PC-9 (cell line): Measurements from ENCODE around the gene TRIM9. TPM values are rescaled to one million over a fixed set of nuclear protein-coding genes. Genes with fewer than 3 reads are reported as not detected.

Experiments used
- BruUV-seq: library from RNA; stranded (reverse); fragments of 400-500 nt; replicated peaks from 2 replicates; lab custom pipeline; 2021; lab: Mats Ljungman, UMichigan
- CTCF ChIA-PET: fragments of 300-600 bp; sonication (Branson Sonifier 250); formaldehyde crosslinking; loops from one replicate; lab custom pipeline; 2022; ENCODE audit warnings: antibody characterized with exemption; lab: Charles Lee
- POLR2A ChIA-PET: fragments of 300-600 bp; sonication (Branson Sonifier 250); formaldehyde crosslinking; loops from one replicate; lab custom pipeline; 2022; ENCODE audit warnings: antibody characterized with exemption; ENCODE audit not compliant: unreplicated experiment; lab: Charles Lee
- DNase-seq, 2 experiments: peaks; one replicate each; pipeline versions ENCODE4 v3.0.0 to v3.0.0-alpha.2; 2015 to 2022; ENCODE audit warnings: mixed read lengths in 1 of 2
- H2AFZ ChIP-seq: fragments of 200-600 bp; sonication (generic); 2 replicates; pipeline ENCODE4 v1.8.1; 2017; ENCODE audit warnings: antibody characterized with exemption
- H3F3A ChIP-seq: fragments of 200-600 bp; sonication (generic); 2 replicates; pipeline ENCODE4 v1.8.1; 2017; ENCODE audit warnings: antibody characterized with exemption, mild to moderate bottlenecking, low read depth; ENCODE audit not compliant: insufficient read depth
- H3K27ac ChIP-seq: fragments of 200-600 bp; sonication (generic); 2 replicates; pipeline ENCODE4 v1.6.1; 2016; ENCODE audit warnings: mixed run types
- H3K27me3 ChIP-seq: fragments of 200-600 bp; sonication (generic); 2 replicates; pipeline ENCODE4 v1.6.1; 2016; ENCODE audit warnings: low read depth, mixed run types; ENCODE audit not compliant: insufficient read depth
- H3K36me3 ChIP-seq: fragments of 200-600 bp; sonication (generic); 2 replicates; pipeline ENCODE4 v1.6.1; 2016; ENCODE audit warnings: low read depth, mixed run types
- H3K4me1 ChIP-seq: fragments of 200-600 bp; sonication (generic); replicated peaks from 2 replicates; pipeline ENCODE4 v1.6.1; 2016; ENCODE audit warnings: mixed run types; ENCODE audit not compliant: insufficient read depth
- H3K4me2 ChIP-seq: fragments of 200-600 bp; sonication (generic); 2 replicates; pipeline ENCODE4 v1.6.1; 2017; ENCODE audit warnings: mixed run types
- H3K4me3 ChIP-seq: fragments of 200-600 bp; sonication (generic); 2 replicates; pipeline ENCODE4 v1.6.1; 2016; ENCODE audit warnings: mixed run types
- H3K79me2 ChIP-seq: fragments of 200-600 bp; sonication (generic); 2 replicates; pipeline ENCODE4 v1.6.1; 2017; ENCODE audit warnings: low read depth, mixed run types
- H3K9me2 ChIP-seq: fragments of 200-600 bp; sonication (generic); 2 replicates; pipeline ENCODE4 v1.8.1; 2017; ENCODE audit warnings: mild to moderate bottlenecking; ENCODE audit not compliant: insufficient read depth
- H3K9me3 ChIP-seq: fragments of 200-600 bp; sonication (generic); 2 replicates; pipeline ENCODE4 v1.8.1; 2016; ENCODE audit warnings: low read depth; ENCODE audit not compliant: insufficient read depth
- H4K20me1 ChIP-seq: fragments of 200-600 bp; sonication (generic); 2 replicates; pipeline ENCODE4 v1.8.1; 2017; ENCODE audit not compliant: insufficient read depth
- EZH2 ChIP-seq: fragments of 200-600 bp; sonication (generic); IDR thresholded peaks from 2 replicates; pipeline ENCODE4 v1.8.0; 2017; ENCODE audit warnings: antibody characterized with exemption, low read depth
- intact Hi-C: fragments of 100-400 bp; cut with micrococcal nuclease; formaldehyde crosslinking; loops from one replicate; pipeline ENCODE4 v1.10.0; 2022; ENCODE audit not compliant: unreplicated experiment
- total RNA-seq: library from RNA; stranded (reverse); gene quantifications from 2 replicates; pipeline ENCODE4 v1.2.3, GENCODE V29; 2021
- TF ChIP-seq, protein P1 (sequence below): fragments of 200-600 bp; sonication (generic); conservative IDR thresholded peaks from 2 replicates; pipeline ENCODE4 v1.6.1; 2017; ENCODE audit warnings: mixed run types, antibody characterized with exemption, mild to moderate bottlenecking, moderate library complexity

Gene TRIM9
- total RNA-seq, 1 experiment from 2014 or later: 2.1 TPM

DNA sequence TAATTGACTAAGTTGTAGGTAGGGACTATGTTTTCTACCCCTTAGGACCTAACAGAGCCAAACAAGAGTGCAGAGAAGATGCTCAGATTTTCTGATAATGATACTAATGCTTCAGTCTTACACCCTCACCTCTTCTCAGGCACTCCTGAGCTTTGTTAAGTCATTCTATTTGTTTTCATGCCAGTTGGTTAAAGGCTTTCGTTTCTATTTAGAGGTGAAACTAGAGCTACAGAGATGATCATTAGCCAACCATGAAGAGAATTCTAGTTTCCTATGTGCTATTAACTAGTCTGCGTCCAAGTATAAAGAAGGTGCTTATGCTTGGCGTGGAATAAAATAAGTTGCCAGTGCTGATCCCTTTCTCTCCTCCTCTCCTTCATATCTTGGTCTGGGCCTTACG lies 116.0 kb downstream of the TRIM9 start:
- H3K4me1 ChIP-seq: no peaks in the 10 kb centered on the region
- H3K36me3 ChIP-seq: no peaks in the 10 kb centered on the region
- no peaks in the 10 kb centered on the region for H3K27me3 ChIP-seq
- H4K20me1 ChIP-seq: no peaks in the 10 kb centered on the region
- TF ChIP-seq, protein P1, sequence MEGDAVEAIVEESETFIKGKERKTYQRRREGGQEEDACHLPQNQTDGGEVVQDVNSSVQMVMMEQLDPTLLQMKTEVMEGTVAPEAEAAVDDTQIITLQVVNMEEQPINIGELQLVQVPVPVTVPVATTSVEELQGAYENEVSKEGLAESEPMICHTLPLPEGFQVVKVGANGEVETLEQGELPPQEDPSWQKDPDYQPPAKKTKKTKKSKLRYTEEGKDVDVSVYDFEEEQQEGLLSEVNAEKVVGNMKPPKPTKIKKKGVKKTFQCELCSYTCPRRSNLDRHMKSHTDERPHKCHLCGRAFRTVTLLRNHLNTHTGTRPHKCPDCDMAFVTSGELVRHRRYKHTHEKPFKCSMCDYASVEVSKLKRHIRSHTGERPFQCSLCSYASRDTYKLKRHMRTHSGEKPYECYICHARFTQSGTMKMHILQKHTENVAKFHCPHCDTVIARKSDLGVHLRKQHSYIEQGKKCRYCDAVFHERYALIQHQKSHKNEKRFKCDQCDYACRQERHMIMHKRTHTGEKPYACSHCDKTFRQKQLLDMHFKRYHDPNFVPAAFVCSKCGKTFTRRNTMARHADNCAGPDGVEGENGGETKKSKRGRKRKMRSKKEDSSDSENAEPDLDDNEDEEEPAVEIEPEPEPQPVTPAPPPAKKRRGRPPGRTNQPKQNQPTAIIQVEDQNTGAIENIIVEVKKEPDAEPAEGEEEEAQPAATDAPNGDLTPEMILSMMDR: no peak
- no peak for TF ChIP-seq EZH2
- no peaks in the 10 kb centered on the region for H3K9me2 ChIP-seq
- no peak overlapping the region for H2AFZ ChIP-seq
- intact Hi-C loops: no loop called here
- no peaks in the 10 kb centered on the region for H3K9me3 ChIP-seq
- H3K27ac ChIP-seq: no peak overlapping the region
- H3K4me2 ChIP-seq: no peak overlapping the region
- no peaks in the 10 kb centered on the region for H3F3A ChIP-seq
- CTCF ChIA-PET: interaction anchor here (0.6 kb wide), 1 partner anchor 213 kb away, joined by 5 read pairs; no protein-coding TSS in a partner anchor
- H3K79me2 ChIP-seq: no peaks in the 10 kb centered on the region
- POLR2A ChIA-PET: no interaction called here
- H3K4me3 ChIP-seq: no peak overlapping the region
- DNase-seq: no peak
- no TSS peak for BruUV-seq

DNA sequence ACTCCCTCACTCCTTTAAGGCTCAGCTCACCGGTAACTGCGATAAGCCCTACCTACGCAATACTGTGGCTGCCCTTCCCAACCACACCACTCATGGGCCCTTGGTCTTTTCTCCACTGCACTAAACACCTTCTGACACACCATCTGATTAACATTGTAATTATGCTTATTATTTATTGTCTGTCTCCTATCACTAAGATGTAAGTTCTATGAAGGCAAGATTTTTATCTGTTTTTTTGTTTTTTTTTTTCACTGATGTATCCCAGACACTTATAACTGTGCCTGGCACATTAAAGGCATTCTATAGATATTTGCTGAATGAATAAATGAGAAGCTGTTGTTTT lies 116.4 kb downstream of the TRIM9 start:
- Histone ChIP-seq H2AFZ (no peak overlapping the region), H3K36me3 (no peaks in the 10 kb centered on the region), H3K79me2 (no peaks in the 10 kb centered on the region), H3K4me2 (no peak overlapping the region), H3K27ac (no peak overlapping the region), H3K9me3 (no peaks in the 10 kb centered on the region), H3K9me2 (no peaks in the 10 kb centered on the region), H3K4me1 (no peaks in the 10 kb centered on the region), H3K4me3 (no peak overlapping the region), H3K27me3 (no peaks in the 10 kb centered on the region), H3F3A (no peaks in the 10 kb centered on the region), H4K20me1 (no peaks in the 10 kb centered on the region)
- DNase-seq: no peak
- intact Hi-C loops: no loop called here
- CTCF ChIA-PET: interaction anchor here (0.5 to 0.6 kb wide), 2 partner anchors 214 to 1079 kb away, joined by 3 to 5 read pairs; no protein-coding TSS in a partner anchor
- POLR2A ChIA-PET: no interaction called here
- BruUV-seq: no TSS peak
- TF ChIP-seq, protein P1: no peak
- TF ChIP-seq EZH2: no peak

DNA sequence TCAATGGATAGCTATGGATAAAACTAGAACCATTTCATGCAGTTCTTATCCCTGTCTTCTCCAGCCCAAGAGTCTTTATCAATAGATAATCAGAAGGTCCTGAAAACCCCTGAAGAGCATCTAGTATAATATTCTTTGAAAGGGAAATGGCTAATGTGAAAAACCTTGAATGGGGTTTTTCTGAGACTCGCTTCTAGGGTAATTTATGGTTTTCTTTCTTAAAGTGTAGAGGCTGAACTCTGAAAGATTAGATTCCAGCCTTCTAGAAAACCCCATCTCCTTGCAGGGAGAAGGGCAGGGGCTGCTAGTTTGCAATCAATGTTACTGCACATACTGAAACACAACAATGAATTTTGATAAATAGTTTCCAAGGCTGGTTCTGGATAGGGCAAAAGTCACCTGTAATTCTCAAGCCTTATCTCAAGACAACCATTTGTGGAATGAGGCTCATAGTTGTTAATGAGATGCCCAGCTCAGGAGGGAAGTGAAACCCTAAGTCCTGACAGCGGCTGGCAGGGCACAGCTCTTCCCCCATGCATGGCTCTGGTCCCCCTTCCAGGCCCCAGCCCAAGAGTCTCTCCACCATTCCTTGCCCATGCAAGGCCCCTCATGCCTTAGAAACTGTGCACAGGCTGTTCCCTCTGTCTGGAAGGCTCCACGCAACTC lies 116.9 kb downstream of the TRIM9 start:
- POLR2A ChIA-PET: no interaction called here

More for the DNA sequence above, 116.9 kb downstream of the TRIM9 start:
- no peaks in the 10 kb centered on the region for H3K36me3 ChIP-seq
- H3K27me3 ChIP-seq: no peaks in the 10 kb centered on the region
- H3K79me2 ChIP-seq: no peaks in the 10 kb centered on the region
- H3K9me3 ChIP-seq: no peaks in the 10 kb centered on the region
- no peaks in the 10 kb centered on the region for H4K20me1 ChIP-seq
- no peak overlapping the region for H2AFZ ChIP-seq
- no peaks in the 10 kb centered on the region for H3K9me2 ChIP-seq
- no peak overlapping the region for H3K4me3 ChIP-seq
- CTCF ChIA-PET: interaction anchor here (0.5 to 0.6 kb wide), 2 partner anchors 673 to 1079 kb away, joined by 3 to 4 read pairs; partner anchors contain the start of gene FRMD6
- no peak overlapping the region for H3K4me2 ChIP-seq
- no peak for DNase-seq
- no peaks in the 10 kb centered on the region for H3K4me1 ChIP-seq
- intact Hi-C loops: no loop called here
- no peaks in the 10 kb centered on the region for H3F3A ChIP-seq
- TF ChIP-seq EZH2: no peak
- TF ChIP-seq, protein P1: no peak
- no peak overlapping the region for H3K27ac ChIP-seq
- no TSS peak for BruUV-seq
